DOHH2 (cell line): Measurements from ENCODE around the gene SHROOM3.

Experiments
- EZH2phosphoT487 ChIP-seq: fragments of 200-600 bp; sonication (generic); IDR thresholded peaks from 2 replicates; pipeline ENCODE4 v1.6.1; 2017; ENCODE audit warnings: borderline replicate concordance, mild to moderate bottlenecking, antibody characterized with exemption, low read length, moderate library complexity, mixed read lengths
- TF ChIP-seq, protein P1 (sequence below): fragments of 200-600 bp; sonication (generic); IDR thresholded peaks from one replicate; pipeline ENCODE4 v1.5.1; 2014; ENCODE audit warnings: antibody characterized with exemption, mild to moderate bottlenecking, low read depth, low read length; ENCODE audit not compliant: poor library complexity, severe bottlenecking

DNA sequence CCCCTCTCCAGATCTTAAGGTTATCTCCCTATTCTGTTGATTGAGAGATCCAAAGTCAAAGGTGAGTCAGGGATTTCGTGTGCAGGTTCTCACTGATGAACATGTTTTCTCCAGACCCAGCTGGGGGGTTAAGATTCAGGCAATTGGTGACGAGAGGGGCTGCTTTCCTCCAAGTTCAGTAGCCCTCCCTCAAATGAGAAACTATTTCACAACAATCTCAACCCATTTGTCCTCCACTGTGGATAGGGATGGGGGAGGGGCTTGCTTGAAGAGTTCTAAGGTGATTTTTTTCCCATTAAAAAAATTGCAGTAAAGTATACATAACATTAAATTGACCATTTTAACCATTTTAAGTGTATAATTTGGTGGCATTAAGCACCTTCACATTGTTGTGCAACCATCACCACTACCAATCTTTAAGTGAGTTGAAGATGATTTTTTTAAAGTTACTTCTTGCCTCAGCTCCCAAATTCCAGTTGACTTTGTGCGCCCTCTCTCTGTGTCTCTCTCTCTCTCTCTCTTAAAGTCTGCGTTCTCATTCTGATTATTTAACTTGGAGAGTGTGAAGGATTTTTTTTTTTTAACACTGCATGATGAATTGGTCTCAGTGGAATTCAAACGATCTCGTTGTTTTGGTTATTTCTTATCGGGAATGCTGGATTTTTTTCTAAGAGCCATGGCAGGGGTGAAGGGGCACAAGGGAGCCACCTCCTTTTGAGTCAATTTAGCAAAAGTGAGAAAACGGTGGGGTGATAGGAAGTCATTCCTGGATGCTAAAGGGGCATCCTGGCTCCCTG is 175.9 kb downstream of the SHROOM3 start:
- TF ChIP-seq, protein P1, sequence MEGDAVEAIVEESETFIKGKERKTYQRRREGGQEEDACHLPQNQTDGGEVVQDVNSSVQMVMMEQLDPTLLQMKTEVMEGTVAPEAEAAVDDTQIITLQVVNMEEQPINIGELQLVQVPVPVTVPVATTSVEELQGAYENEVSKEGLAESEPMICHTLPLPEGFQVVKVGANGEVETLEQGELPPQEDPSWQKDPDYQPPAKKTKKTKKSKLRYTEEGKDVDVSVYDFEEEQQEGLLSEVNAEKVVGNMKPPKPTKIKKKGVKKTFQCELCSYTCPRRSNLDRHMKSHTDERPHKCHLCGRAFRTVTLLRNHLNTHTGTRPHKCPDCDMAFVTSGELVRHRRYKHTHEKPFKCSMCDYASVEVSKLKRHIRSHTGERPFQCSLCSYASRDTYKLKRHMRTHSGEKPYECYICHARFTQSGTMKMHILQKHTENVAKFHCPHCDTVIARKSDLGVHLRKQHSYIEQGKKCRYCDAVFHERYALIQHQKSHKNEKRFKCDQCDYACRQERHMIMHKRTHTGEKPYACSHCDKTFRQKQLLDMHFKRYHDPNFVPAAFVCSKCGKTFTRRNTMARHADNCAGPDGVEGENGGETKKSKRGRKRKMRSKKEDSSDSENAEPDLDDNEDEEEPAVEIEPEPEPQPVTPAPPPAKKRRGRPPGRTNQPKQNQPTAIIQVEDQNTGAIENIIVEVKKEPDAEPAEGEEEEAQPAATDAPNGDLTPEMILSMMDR = no peak
- no peak for TF ChIP-seq EZH2phosphoT487
